SK-N-DZ (cell line): ENCODE data around the gene RTCB.
"Not testable (repeated sequence)": the region's sequence is repeated elsewhere in the genome, so short reads cannot be mapped to it uniquely, and the experiment has no call there.

Experiments used
- DNase-seq: peaks from one replicate; pipeline ENCODE4 v3.0.0-alpha.2; 2015; ENCODE audit warnings: low spot score

RTCB gene

GRCh38 chr22:32395107-32395506 is 16.9 kb downstream of the RTCB start:
- DNase-seq, result no peak

- DNase-seq, result no peak
Observed at GRCh38 chr22:32389685-32390084, 22.4 kb downstream of the RTCB start.

GRCh38 chr22:32385681-32386080 is 26.4 kb downstream of the RTCB start:
- DNase-seq, result no peak

GRCh38 chr22:32380991-32381390 is 31.1 kb downstream of the RTCB start:
- no peak for DNase-seq

- peak; percentile 44 for DNase-seq
Observed at GRCh38 chr22:32378707-32379272, 33.3 kb downstream of the RTCB start.

- no peak for DNase-seq
Observed at GRCh38 chr22:32376681-32377080, 35.4 kb downstream of the RTCB start.

GRCh38 chr22:32375678-32376450 is 36.2 kb downstream of the RTCB start:
- DNase-seq, result no peak

GRCh38 chr22:32364210-32364609 is 47.8 kb downstream of the RTCB start:
- no peak for DNase-seq

GRCh38 chr22:32361257-32361656 is 50.8 kb downstream of the RTCB start:
- no peak for DNase-seq

GRCh38 chr22:32360096-32360495 is 52.0 kb downstream of the RTCB start:
- DNase-seq, result not testable (repeated sequence)

GRCh38 chr22:32357567-32357966 is 54.5 kb downstream of the RTCB start, which contains the start of gene RFPL3:
Gene RFPL3 (plus strand): TSS chr22:32357867. CDS start chr22:32358072, 205 bp downstream.
- DNase-seq, result not testable (repeated sequence)

- no peak for DNase-seq
Observed at GRCh38 chr22:32355760-32356159, 56.3 kb downstream of the RTCB start.

- no peak for DNase-seq
Observed at GRCh38 chr22:32354360-32355351, 57.4 kb downstream of the RTCB start.

- no peak for DNase-seq
Observed at GRCh38 chr22:32353840-32354239, 58.2 kb downstream of the RTCB start.

GRCh38 chr22:32353292-32353691 is 58.8 kb downstream of the RTCB start:
- DNase-seq, result no peak

GRCh38 chr22:32352681-32353080 is 59.4 kb downstream of the RTCB start:
- DNase-seq, result no peak

GRCh38 chr22:32351875-32352274 is 60.2 kb downstream of the RTCB start:
- not testable (repeated sequence) for DNase-seq

GRCh38 chr22:32348031-32348611 is 63.9 kb downstream of the RTCB start:
- no peak for DNase-seq

- no peak for DNase-seq
Observed at GRCh38 chr22:32343941-32344340, 68.1 kb downstream of the RTCB start.

GRCh38 chr22:32342977-32343376 is 69.1 kb downstream of the RTCB start:
- no peak for DNase-seq

- DNase-seq, result no peak
Observed at GRCh38 chr22:32341122-32341740, 70.8 kb downstream of the RTCB start.
